ENCODE results near the gene TNIP1.

The TNIP1 gene

DNA sequence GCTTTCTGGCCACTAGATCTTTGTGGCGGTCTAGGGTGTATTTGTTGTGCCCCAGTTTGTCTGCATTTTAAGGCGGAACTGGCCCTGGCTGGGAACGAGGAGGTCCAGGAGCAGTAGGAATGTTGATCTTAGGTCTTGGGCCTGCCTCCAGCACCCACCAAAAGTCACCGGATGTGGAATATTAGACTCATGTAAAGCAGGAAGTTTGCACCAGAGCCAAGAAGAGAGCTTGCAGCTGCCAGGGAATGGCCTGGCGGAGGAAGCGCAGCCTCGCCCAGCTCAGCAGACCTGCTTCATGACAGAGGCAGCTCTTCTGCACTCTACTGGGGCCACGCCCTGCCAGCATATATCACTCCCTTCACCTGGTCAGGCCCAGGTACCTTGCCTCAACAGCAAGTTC is 57.2 kb downstream of the TNIP1 start:
- DNase-seq (ENCODE audit: low read depth in 1 of 2, low spot score in 1 of 2), result no peak

GRCh38 chr5:151023047-151023615 is 57.7 kb downstream of the TNIP1 start:
- DNase-seq (ENCODE audit: low read depth in 1 of 2, low spot score in 1 of 2), result no peak

- no peak for DNase-seq (ENCODE audit: low read depth in 1 of 2, low spot score in 1 of 2)
Measured at GRCh38 chr5:151022511-151023018, 58.3 kb downstream of the TNIP1 start.

DNA sequence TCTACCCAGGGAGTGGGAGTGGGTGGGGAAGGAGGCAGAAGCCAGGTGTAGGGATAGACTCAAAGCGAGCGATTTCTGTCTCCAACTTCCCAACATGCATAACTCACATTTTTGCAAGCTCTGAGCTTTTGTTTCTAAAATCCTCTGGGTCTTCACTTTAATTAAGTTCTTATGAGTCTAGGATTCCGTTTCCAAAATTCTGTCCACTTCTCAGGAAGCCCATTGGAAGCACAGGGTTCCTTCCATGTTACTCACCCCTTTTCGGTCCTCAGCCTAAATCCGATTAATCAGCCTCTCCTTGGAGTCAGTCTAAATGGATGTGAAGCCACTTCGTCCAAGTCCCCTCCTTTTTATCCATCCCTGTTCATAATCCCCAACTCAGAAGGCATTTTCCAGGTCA is 59.1 kb downstream of the TNIP1 start:
- DNase-seq (ENCODE audit: low read depth in 1 of 2, low spot score in 1 of 2), result no peak

- no peak for DNase-seq (ENCODE audit: low read depth in 1 of 2, low spot score in 1 of 2)
Measured at GRCh38 chr5:151020304-151021110, 60.3 kb downstream of the TNIP1 start, which contains the start of gene GPX3. TSS of gene GPX3 (plus strand) at chr5:151020591. CDS start at chr5:151020655, 64 bp downstream.

GRCh38 chr5:151019331-151019730 is 61.5 kb downstream of the TNIP1 start:
- DNase-seq (ENCODE audit: low read depth in 1 of 2, low spot score in 1 of 2), result no peak

DNA sequence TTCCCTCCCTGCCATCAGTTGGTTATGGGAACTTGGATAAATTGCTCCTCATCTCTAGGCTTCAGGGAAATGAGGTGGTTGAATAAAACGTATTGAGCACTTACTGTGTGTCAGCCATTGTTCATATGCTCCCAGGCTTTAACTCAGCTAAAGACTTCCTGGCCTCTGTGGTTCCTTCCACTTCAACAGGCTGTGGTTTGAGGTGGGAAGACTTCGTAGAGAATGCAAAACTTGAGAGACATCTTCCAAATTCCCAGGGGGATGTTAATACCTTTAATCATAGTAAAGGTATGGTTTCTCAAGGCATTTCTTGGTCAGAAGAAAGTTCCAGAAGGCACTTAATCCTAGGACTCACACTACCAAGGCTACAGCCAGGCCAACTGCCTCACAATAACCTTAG is 62.0 kb downstream of the TNIP1 start:
- DNase-seq (ENCODE audit: low read depth in 1 of 2, low spot score in 1 of 2), result no peak

DNA sequence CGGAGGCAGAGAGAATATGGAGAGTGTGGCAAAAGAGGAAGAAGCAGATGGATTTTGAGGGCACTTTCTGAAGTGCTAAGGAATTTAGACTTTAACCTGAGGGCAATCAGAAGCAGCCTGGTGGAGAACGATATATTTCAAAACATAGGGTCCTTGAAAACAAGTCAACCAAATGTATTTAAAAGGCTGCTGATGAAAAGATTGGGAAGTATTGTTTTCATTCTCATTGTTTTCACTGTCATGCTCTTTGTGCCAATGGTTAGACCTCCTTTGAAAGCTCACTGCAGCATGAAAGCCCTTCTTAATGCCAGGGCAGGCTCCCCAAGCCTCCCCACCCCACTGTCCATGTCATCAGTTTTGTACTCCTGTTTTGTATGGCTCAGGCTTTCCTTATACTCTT is 62.9 kb downstream of the TNIP1 start:
- no peak for DNase-seq (ENCODE audit: low read depth in 1 of 2, low spot score in 1 of 2)

DNA sequence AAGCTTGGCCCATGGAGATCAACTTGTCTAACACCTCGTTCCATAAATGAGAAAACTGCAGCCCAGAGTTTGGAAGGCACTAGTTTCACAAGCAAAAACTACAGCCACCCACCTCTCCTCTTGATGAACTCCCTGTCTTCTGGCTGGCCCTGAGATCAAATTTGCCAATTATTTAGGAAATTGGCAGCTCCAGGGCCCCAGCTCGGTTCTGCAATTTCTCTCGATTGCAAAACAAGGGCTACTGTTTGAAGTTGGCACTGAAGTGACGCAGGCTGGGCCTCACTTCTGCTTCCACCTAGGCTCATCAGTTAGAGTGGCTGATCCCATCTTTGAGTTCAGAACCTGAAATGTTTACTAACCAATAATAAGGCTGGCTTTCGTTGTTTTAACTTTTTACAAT is 64.1 kb downstream of the TNIP1 start:
- DNase-seq (ENCODE audit: low read depth in 1 of 2, low spot score in 1 of 2), result no peak

DNA sequence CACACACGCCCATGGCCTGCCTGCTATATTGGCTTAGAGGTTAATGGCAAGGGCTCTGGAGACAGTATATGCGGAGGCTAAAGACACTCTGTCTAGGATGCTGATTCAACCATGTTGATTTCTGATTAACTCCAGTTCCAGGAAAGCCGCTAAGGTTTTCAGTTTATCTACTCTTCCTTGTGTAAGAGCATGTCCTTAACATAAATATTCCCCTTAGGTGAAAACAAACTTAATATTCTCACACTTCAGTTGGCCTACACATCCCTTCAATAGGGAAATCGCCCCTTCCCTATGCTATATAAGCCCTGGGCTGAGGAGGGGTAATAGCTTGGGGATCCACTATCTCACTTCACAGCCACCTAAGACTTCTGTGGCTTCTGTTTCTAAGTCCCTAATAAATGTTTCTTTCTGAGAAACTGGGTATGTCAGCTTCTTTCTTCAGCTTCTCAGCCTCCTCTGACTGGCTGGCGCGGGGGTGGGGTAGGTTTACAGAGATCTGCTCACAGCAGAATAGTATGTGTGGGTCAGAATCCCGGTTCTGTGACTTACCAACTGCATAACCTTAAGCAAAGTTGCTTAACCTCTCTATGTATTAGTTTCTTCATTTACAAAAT is 64.8 kb downstream of the TNIP1 start:
- DNase-seq (ENCODE audit: low read depth in 1 of 2, low spot score in 1 of 2), result no peak

GRCh38 chr5:151014680-151015343 is 66.0 kb downstream of the TNIP1 start:
- DNase-seq (ENCODE audit: low read depth in 1 of 2, low spot score in 1 of 2), result no peak

- DNase-seq (ENCODE audit: low read depth in 1 of 2, low spot score in 1 of 2), result no peak
Measured at GRCh38 chr5:151012862-151013261, 68.0 kb downstream of the TNIP1 start.

DNA sequence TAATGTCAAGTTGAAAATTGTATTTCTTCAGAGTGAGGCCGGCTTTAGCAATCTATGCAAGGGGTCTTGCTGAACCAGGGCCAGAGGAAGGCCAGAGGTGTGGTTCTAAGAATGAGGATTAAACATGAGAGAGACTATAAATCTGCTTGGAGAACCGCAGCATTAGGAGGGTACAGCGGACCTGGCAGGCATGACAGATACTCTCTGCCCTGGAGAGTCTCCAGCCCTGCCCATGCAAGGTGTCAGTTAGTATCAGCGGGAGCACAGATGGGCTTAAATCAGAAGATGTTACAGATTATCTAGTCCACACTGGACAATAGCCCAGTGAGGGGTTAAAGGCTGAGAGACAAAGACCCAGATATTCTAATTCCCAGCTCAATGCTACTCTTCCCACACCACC is 71.9 kb downstream of the TNIP1 start:
- no peak for DNase-seq (ENCODE audit: low read depth in 1 of 2, low spot score in 1 of 2)

DNA sequence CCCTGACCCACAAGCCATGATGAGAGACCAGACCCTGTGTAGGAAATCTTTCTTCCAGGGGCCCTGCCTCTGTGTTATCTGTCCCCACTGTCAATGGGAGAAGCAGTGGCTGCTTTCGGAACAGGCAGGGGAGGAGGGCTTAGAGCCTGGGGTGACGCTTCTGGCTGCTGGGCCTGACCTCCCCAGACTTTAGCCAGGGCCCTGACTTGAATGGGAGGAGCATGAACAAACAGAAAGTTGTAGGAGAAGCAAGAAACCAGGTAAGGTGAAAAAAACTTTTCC is 72.7 kb downstream of the TNIP1 start:
- DNase-seq (ENCODE audit: low read depth in 1 of 2, low spot score in 1 of 2), result no peak

- no peak for DNase-seq (ENCODE audit: low read depth in 1 of 2, low spot score in 1 of 2)
Measured at GRCh38 chr5:151007430-151008209, 73.2 kb downstream of the TNIP1 start.

- no peak for DNase-seq (ENCODE audit: low read depth in 1 of 2, low spot score in 1 of 2)
Measured at GRCh38 chr5:151006704-151007334, 74.0 kb downstream of the TNIP1 start.

DNA sequence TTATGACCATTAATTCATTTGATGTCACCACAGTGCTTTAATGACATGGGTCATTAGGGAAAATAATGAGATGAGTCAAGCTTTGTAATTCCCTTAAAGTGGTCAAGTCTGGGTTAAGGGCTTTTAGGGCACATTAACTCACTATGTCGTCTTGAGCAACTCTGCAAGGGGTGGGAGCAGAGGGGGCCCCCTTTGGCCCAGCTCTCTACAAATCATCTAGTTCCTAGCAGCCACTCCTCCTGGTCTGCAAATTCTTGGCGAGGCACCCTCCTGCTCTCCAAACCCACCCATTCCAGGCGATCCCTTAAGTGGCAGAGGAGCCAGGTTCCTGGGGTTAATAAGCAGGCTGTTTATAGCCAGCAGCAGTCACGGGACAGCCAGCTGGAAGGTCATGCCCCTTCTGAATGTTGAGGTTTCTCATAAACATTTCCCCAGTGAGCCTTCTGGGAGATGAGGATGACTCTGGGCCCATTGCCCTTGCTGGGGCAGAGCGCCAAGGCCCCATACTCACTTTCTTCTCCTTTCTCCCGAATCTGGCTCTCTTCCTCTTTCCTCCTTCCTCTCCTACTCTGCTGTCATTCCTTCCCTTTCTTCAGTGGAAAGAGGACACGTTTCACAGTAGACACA is 74.8 kb downstream of the TNIP1 start:
- no peak for DNase-seq (ENCODE audit: low read depth in 1 of 2, low spot score in 1 of 2)

DNA sequence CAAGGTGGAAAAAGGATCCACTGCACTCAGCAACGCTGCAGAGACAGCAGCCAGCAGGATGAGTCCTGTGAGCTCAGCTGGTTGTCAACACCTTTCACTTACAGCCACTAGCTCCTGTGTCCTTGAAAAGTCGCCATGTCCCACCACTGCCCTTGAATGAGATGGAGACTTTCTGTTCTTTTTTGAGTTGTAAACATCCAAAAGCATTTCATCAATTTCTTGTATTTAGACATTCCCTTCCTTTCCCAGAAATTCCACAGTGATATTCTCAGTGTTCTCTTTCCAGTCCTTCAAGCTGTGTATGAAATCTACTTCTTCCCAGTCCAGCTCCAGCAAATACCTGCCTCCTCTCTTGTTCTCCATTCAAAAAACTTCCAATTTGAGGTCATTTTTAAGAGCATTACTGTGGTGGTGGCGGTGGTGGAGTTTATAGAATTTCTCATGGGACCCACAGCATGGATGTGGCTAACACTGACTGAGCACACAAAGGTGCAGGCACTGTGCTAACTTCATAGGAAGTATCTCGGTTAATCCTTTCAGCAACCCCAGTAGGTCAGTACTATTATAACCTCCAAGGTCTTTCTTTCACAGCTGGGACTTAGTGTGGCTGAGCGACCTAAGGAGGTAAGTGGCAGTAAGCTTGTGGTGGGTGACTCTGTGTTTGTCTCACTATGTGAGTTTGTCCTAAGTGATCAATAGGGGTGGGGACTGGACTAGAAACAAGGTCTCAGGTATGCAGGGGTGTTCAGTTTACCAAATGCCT is 75.5 kb downstream of the TNIP1 start:
- DNase-seq (ENCODE audit: low read depth in 1 of 2, low spot score in 1 of 2), result no peak

GRCh38 chr5:151004499-151004898 is 76.3 kb downstream of the TNIP1 start:
- no peak for DNase-seq (ENCODE audit: low read depth in 1 of 2, low spot score in 1 of 2)

- DNase-seq (ENCODE audit: low read depth in 1 of 2, low spot score in 1 of 2), result no peak
Measured at GRCh38 chr5:151003503-151003860, 77.4 kb downstream of the TNIP1 start.
